GM21515 (cell line): ENCODE data around the gene FADS1.

Experiments used
- ATAC-seq: cut with Tn5 transposase; IDR thresholded peaks from one replicate; pipeline ENCODE4 v1.9.1; 2021; ENCODE audit not compliant: unreplicated experiment

The FADS1 gene

DNA sequence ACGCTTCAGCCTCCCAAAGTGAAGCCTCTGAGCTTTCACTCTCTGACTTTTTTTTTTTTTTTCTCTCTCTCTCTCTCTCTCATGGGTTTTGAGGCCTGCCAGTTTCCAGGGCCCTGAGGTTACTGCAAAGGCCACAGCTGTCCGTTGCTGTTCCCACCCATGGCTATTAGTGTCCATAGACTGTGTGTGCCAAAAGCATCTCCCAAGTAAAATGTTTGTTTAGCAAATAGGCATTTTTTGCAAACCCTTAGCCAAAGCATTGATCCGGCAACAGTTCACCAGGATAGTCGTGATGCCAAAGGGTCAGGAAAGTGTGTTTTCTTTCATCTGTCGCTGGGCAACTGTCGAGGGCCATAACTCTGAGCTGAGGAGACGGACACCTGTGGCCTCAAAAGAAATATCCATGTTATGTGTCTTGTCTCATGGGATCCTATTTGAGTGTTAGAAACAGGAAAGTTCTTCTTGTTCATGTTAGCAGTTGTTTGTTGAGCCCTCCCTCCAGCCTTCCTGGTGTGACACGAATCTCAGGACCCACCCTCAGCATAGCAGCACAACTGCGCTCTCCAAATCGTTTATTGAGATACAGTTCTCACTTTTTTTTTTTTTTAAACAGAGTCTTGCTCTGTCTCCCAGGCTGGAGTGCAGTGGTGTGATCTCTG lies 29.7 kb upstream of the FADS1 start:
- ATAC-seq, result no peak

DNA sequence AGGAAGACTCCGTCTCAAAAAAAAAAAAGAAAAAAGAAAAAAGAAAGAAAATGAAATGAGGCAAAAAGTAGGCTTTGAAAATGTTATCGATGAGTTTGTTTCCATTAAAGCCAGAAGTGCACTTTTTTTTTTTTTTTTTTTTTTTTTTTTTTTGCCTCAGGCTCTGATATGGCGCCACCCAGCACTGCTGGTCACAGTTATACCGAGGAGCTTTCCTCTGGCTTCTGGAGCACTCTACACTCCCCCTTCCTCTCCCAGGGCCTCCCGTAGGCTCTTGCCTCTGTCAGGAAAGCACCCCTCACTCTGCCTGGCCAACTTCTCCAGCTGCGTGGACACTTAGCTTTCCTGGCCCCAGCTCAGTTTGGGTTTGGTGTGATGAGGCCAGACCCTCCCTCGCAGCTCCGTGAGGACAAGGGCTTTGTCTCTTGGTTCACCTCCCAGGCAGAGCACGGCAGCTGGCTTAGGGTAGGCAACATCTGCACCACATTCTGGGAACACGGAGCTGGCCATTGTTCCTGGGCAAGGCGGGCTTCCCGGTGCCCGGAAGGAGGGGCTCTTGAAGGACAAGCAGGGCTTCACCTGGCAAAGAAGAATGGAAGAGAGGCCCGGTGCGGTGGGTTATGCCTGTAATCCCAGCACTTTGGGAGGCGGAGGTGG lies 28.2 kb upstream of the FADS1 start:
- ATAC-seq, result no peak

DNA sequence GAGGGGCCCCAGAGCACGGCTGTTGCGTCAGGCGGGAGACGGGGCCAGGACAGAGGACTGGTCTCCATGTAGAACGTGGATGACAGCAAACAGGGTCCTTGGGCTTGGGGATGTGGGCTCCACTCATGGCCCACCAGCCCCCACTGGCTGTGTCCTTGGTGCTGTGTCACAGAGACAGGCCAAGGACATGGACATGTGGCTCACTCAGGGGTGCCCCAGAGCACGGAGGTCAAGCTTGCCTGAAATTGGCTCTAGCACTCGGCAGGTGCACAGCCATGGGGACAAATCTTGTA lies 25.7 kb upstream of the FADS1 start:
- no peak for ATAC-seq

DNA sequence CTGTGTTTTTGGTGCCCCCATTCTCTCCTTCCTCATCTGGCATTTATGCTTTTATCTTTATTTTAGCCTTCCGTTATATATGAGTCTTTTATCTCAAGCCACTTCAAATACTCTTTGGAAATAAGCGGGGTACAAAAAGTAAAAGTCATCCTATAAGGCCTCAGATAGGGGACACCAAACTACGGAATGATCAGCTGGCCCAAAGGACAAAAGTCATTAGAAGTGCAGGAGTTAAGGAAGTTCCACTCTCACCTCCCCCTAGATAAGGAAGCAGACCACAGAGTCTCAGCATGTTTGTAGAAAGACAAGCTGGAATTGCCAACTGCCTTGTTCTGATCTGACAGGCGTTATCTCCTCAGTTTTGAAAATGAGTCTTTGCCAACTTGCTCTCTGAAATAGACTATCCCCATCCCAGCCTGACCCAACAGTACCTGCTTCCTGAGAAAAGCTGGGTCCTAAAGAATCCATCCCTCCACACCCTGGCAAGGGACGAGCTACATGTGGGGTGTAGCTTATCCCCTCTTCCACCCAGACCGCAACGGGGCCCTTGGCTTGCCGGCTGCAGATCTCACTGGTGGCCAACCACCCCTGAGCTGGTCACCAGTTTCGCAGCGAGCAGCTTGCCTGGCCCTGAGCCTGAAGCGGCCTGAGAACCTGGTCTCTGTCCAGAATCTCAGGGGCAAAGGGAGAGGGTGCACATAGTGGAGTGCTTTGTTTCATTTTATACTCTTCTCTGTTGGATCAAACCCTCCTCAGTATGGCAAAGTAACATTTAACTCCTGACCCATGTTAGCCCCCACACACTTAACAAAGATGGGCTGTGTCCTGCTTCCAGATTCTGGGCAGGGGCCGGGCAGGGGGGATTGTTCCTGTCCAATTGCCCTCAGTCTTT lies 25.1 kb upstream of the FADS1 start:
- ATAC-seq, result no peak

DNA sequence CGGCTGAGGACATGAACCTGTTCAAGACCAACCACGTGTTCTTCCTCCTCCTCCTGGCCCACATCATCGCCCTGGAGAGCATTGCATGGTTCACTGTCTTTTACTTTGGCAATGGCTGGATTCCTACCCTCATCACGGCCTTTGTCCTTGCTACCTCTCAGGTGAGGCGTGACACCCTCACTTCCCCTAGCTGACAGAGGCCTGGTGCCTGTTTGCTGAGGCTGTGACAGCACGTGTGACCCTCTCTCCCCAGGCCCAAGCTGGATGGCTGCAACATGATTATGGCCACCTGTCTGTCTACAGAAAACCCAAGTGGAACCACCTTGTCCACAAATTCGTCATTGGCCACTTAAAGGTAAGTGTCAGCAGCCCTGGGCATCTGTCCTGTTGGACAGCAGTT lies 23.6 kb upstream of the FADS1 start:
- no peak for ATAC-seq

DNA sequence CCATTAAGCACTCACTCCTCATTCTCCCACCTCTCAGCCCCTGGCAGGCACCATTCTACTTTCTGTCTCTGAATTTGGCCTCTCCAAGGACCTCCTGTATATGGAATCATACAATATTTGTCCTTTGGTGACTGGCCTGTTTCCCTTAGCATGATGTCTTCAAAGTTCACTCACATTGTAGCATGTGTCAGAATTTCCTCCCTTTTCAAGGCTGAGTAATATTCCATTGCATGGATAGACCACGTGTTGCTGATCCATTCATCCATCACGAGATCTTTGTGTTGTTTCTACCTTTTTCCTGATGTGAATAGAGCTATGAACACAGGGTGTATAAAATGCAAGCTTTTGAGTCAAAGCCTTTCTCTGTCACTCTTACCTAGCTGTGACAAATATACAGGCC lies 22.9 kb upstream of the FADS1 start:
- no peak for ATAC-seq

DNA sequence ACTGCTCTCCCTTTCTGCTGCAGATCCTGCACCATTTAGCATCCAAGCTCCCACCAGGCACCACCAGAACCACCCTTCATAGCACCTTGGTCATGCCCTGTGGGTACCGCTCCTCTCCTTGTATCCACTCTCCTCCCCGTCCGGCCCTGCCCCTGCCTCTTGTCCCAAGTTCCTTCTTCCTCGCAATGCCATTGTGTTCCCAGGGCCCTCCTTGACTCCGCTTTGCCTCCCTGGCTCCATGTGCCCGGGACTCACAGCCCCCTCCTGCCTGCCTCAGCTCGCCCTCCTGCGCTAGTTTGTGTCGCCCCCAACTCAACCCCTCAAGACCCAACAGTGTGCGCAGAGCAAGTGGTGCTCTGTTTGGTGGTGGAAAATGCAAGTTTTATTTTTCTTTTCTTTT lies 22.1 kb upstream of the FADS1 start:
- no peak for ATAC-seq

DNA sequence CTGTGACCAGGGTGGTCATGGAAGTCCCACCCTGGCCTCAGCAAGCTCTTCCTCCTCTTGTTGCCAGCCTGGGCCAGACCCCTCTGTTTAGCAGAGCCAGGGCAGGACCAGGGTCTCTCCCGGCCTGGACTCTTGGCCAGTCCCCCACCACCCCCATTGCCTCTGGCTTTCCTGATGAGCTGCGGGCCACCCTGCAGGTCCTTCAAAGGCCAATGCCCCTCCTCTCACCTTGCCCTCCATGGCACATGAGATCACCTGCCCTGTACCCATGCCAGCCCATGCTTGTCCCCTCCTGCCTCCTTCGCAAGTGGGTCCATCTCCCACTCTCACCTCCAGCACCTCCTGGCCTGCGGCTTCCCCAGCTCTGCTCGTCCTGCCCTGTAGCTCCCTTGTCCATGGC lies 21.7 kb upstream of the FADS1 start:
- ATAC-seq, result no peak

DNA sequence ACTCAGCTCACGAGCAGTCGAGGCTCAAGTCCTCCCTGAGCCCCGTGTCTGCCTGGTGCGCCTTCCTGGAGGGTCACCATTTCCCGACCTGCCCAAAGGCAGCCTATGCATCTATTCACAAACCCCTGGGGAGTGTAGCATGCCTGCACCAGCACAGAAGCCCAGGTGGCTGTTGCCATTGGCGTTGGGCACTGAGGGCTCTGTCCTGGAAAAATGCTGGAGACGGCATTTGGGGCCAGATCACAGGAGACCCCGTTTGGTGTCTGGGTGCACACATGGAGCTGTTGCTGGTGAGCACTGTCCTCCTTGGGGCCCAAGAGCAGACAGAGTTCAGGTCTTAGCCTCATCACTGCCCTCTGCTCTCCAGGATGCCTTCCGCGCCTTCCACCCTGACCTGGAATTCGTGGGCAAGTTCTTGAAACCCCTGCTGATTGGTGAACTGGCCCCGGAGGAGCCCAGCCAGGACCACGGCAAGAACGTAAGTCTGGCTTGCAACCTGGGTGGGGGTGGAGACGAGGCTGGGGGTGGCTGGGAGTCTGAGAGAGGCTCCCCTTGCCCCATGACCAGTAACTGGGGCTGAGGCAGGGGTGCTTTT lies 20.7 kb upstream of the FADS1 start:
- no peak for ATAC-seq

DNA sequence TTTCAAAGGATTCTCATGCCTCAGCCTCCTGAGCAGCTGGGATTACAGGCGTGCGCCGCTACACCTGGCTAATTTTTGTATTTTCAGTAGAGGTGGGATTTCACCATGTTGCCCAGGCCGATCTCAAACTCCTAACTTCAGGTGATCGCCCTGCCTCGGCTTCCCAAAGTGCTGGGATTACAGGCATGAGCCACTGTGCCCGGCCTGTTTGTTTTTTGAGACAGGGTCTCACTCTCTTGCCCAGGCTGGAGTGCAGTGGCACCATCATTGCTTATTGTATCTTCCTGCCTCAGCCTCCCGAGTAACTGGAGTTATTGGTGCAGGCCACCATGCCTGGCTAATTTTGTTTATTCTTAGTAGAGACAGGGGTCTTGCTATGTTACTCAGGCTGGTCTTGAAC lies 19.4 kb upstream of the FADS1 start:
- no peak for ATAC-seq

DNA sequence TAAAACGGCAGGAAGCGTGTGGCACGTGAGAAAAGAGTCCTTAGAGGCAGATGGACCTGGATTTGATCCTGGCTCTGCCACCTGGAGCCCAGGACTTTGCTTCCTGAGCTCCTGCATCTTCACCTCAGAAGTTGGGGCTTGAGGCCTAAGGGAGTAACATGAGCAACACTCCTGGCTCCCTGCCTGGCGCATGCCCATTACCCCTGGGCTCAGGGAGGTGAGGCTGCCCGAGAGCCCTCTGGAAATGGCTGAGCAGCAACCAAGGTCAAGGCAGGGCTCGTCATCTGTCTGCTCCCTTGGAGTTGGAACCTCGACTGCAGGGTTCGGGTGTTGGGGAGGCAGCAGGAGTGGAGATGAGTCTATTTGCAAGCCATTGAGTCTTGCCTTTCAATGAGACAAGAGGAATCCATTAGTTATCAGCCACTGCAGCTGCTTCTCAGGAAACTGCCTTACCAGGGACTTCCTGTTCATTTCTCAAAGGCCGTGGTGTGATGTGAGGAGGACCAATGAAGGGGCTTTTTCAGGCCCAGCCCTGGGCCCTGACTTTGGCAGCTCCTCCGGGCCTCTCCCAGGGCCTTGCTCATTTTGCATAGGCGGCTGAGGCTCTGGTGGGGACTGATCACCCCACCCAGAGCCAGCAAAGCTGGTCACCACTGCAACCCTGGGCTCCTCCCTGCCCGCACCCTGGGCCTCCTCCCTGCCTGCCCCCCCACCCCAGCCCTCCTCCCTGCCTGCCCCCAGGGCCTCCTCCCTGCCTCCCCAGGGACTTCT lies 17.7 kb upstream of the FADS1 start:
- peak; percentile 88 for ATAC-seq

DNA sequence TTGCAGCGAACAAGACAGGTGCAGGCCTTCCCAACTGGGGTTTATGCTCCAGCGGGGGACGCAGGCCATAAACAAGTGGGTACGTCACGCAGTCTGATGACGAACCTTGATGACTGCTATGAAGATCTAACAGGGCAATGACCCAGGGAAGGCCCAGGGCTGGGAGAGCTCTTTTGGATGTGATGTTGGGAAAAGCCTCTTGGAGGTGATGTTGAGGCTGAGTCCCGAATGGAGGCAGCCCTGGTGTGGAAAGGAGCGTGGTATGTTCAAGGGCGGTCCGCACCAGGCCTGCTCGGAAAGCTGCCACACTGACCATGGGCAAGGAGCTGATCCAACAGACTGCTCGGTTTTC lies 17.1 kb upstream of the FADS1 start:
- ATAC-seq, result no peak

DNA sequence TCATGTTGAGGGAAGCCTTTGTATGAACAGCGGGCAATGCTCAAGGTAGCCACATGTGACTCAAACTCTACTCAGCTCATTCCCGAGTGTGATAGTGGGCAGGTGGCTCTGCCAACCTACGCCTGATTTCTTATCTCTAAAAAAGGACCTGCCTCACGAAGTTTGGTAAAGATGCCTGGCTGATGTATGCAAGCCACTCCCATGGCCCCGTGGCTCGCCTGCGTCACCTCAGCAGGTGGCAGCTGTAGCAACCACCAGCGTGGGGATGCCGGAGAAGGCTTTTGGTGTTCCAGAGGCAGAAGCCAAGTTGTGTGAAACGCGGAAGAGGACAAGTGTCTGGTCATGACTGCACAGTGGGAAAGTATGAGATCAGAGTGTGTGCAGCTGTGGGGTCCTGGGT lies 16.7 kb upstream of the FADS1 start:
- ATAC-seq, result no peak

DNA sequence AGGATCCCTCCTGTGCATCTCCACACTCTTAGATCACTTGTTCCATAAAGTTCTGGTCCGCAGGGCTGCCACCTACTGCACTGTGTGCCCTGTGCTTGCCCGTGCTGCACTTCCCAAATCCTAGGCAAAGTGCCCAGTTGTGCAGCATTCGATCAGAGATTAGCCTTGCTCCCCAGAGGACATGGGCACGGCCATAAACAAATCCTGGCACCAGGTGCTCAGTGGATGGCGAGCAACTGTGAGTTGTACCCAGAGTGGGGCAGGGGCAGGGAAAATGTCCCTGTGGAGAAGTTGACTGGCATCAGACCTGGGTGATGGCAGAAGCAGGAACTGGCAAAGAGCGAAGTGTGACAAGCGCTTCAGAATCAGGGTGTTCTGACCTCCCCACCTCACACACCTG lies 16.0 kb upstream of the FADS1 start:
- ATAC-seq, result no peak

DNA sequence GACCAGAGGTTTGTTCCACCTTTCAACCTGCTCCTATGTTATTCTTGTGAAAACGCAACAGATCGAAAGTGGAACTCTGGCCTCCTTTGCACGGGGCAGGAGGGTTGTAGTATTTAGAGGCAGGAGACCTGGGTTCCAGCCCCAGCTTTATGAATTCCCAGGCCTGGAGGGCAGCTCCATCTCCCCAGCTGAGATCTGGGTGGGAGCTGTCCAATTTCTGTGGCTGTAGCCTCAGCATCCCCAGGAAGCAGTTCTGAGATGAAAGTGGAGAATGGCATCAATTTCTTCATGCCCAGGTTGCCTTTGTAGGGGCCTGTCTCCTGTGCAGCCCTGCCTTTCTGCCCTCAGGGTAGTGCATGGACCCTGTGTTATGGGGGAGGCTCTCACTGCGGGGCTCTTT lies 15.4 kb upstream of the FADS1 start:
- no peak for ATAC-seq

DNA sequence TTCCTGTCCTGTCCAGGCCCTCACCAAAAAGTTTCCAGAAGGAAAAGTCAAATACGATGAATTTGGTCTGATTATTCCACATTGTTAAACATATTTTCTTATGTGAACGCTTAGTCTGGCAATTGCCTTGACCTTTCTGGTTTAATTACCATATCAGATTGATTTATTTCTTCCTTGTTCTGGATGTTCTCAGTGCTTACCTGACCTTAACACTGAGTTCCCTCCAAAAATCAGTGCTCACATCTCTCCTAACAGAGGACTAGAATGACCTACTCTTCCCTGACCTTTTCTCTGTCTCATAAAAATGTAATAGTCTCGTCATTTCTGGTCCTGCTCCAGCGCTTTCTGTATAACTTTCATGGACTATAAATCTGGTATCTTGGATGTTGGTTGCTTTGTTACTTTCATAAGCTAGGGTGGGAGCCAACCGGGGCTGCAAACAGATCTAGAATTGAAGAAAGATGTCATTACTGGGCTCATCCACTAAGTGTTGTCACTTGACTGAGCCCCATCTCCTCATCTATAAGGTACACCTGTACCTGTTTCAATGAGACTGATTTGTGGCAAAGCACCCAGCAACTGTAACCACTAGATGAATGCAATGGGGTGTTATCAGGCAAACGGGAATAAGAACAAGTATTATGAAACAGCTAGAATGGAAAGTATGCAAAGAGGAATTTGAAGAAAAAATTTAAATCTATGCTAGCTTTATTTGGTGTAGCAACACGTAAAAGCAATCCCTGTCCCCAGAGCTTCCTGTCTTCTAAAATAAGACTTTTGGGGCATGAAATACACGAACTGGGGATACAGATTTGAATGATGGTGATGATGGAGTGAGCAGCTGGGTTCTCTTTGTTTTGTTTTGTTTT lies 13.7 kb upstream of the FADS1 start:
- no peak for ATAC-seq

DNA sequence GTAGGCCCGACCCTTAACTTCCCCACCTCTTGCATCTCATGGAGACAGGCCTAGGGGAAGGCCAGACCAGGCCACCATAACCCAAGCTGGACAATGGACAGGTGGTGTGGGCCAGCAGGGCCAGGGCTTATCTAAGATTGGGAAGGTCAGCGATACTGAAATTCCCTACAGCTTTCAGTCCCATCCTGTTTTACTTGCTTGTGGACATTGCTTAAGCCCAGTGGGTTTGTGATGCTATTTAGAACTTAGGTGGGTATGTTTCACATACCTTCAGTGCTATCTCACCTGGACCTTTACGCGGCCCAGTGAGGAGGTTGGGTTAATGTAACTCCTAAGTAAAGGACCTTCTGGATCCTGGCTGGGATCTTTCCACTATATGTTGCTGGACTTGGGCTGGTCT lies 13.0 kb upstream of the FADS1 start:
- ATAC-seq, result no peak

DNA sequence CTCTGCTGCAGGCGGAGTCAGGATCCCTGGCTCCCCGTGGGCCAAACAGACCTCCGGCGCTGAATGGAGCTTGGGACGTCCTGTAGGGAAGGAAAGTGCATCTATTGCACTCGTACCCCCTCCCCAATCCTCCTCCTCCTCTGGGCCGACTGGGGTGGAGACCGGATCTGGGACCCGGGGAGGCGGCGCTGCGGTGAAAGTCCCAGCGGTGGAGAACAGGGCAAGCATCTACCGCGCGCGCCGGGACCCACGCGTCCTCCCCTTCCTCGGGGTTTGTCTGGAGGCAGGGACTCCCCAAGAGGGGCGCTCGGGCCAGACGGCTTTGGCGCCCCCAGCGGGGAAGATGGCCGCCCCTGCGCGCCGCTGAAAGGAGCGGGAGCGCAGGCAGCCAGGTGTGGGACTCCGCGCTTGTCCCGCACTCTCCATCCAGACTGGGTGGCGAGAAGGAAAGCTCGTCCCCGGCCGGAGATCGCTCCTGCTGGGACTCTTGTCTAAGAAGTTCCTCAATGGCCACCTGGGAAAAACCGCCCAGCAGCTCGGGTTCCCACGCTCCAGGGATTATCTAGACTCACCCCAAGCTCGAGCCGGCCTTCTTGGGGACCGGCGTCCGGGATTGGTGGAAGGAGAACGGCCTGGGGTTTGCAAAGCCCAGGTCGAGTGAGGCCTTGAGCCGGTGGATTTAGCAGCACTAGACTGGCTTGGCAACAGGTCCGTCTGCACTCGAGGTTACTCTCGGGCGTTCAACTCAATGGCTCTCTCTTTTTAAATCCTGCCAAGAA lies 12.0 kb upstream of the FADS1 start:
- no peak for ATAC-seq

DNA sequence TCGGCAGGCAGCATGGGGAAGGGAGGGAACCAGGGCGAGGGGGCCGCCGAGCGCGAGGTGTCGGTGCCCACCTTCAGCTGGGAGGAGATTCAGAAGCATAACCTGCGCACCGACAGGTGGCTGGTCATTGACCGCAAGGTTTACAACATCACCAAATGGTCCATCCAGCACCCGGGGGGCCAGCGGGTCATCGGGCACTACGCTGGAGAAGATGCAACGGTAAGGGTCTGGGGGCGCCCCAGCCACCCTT lies 11.5 kb upstream of the FADS1 start:
- ATAC-seq, result no peak
